ENCODE results near the gene ZNF319. TPM values are rescaled to one million over a fixed set of nuclear protein-coding genes. Genes with fewer than 3 reads are reported as not detected.
"Not testable (repeated sequence)": the region's sequence is repeated elsewhere in the genome, so short reads cannot be mapped to it uniquely, and the experiment has no call there.

ZNF319 gene
- total RNA-seq, 2 experiments from 2014 or later = 4.7 to 12.7 TPM

GRCh38 chr16:57982385-57982784 lies 18.1 kb downstream of the ZNF319 start:
- Histone ChIP-seq H4K20me1 (ENCODE audit: insufficient read depth, low read length) (no peaks in the 10 kb centered on the region), H3K4me2 (ENCODE audit: low read length) (no peak overlapping the region), H3K9me3 (ENCODE audit: low read length) (no peaks in the 10 kb centered on the region), H3K4me3 (ENCODE audit: low read depth, low read length, poor library complexity, severe bottlenecking) (no peak overlapping the region), H3K4me1 (ENCODE audit: insufficient read depth, low read length, poor library complexity, severe bottlenecking) (peaks cover 14% of the 10 kb centered on the region), H3K36me3 (ENCODE audit: insufficient read depth, low read length) (no peaks in the 10 kb centered on the region), H3K9me2 (ENCODE audit: insufficient read depth, low read length) (no peaks in the 10 kb centered on the region), H3K79me2 (ENCODE audit: insufficient read depth, low read depth, low read length) (no peaks in the 10 kb centered on the region), H3K27ac (ENCODE audit: low read depth, low read length, poor library complexity, severe bottlenecking) (no peak overlapping the region), H2AFZ (ENCODE audit: low read length) (0 out of 2 replicates have a peak overlapping the region, but pooled peaks have one; percentile 22)
- BruUV-seq (replicated peaks) = no TSS peak
- ChIA-PET POLR2A (no interaction called here), CTCF (ENCODE audit: unreplicated experiment) (interaction anchor here (0.5 kb wide), 1 partner anchor 146 kb away, joined by 3 read pairs; no protein-coding TSS in a partner anchor)
- no peak for DNase-seq (ENCODE audit: low spot score)
- TF ChIP-seq EZH2phosphoT487 (IDR thresholded peaks at IDR 0.05; ENCODE audit: borderline replicate concordance, low read depth, low read length) (no peak), CTCF (conservative IDR thresholded peaks at IDR 0.05; ENCODE audit: low read length) (no peak)
- intact Hi-C loops (cut with micrococcal nuclease; ENCODE audit: unreplicated experiment) = no loop called here

- Histone ChIP-seq H3K79me2 (ENCODE audit: insufficient read depth, low read depth, low read length) (no peaks in the 10 kb centered on the region), H3K36me3 (ENCODE audit: insufficient read depth, low read length) (no peaks in the 10 kb centered on the region), H3K27ac (ENCODE audit: low read depth, low read length, poor library complexity, severe bottlenecking) (no peak overlapping the region), H3K4me1 (ENCODE audit: insufficient read depth, low read length, poor library complexity, severe bottlenecking) (peaks cover 14% of the 10 kb centered on the region), H2AFZ (ENCODE audit: low read length) (0 out of 2 replicates have a peak overlapping the region, but pooled peaks have one; percentile 22), H3K4me3 (ENCODE audit: low read depth, low read length, poor library complexity, severe bottlenecking) (no peak overlapping the region), H3K9me3 (ENCODE audit: low read length) (no peaks in the 10 kb centered on the region), H3K4me2 (ENCODE audit: low read length) (no peak overlapping the region), H3K9me2 (ENCODE audit: insufficient read depth, low read length) (no peaks in the 10 kb centered on the region), H4K20me1 (ENCODE audit: insufficient read depth, low read length) (no peaks in the 10 kb centered on the region)
- TF ChIP-seq EZH2phosphoT487 (IDR thresholded peaks at IDR 0.05; ENCODE audit: borderline replicate concordance, low read depth, low read length) = no peak
- no peak for TF ChIP-seq CTCF (conservative IDR thresholded peaks at IDR 0.05; ENCODE audit: low read length)
- POLR2A ChIA-PET = interaction anchor here (0.6 kb wide), 1 partner anchor 181 kb away, joined by 3 read pairs; no protein-coding TSS in a partner anchor
- intact Hi-C loops (cut with micrococcal nuclease; ENCODE audit: unreplicated experiment) = no loop called here
- BruUV-seq (replicated peaks) = no TSS peak
- CTCF ChIA-PET (ENCODE audit: unreplicated experiment) = no interaction called here
- peak; percentile 7 for DNase-seq (ENCODE audit: low spot score)
These were observed 18.8 kb downstream of the ZNF319 start for GRCh38 chr16:57981636-57982035.

- no peak for DNase-seq (ENCODE audit: low spot score)
- Histone ChIP-seq H3K27ac (ENCODE audit: low read depth, low read length, poor library complexity, severe bottlenecking) (no peak overlapping the region), H3K9me2 (ENCODE audit: insufficient read depth, low read length) (no peaks in the 10 kb centered on the region), H3K79me2 (ENCODE audit: insufficient read depth, low read depth, low read length) (no peaks in the 10 kb centered on the region), H3K9me3 (ENCODE audit: low read length) (no peaks in the 10 kb centered on the region), H3K4me1 (ENCODE audit: insufficient read depth, low read length, poor library complexity, severe bottlenecking) (peaks cover 14% of the 10 kb centered on the region), H4K20me1 (ENCODE audit: insufficient read depth, low read length) (no peaks in the 10 kb centered on the region), H2AFZ (ENCODE audit: low read length) (no peak overlapping the region), H3K4me3 (ENCODE audit: low read depth, low read length, poor library complexity, severe bottlenecking) (no peak overlapping the region), H3K4me2 (ENCODE audit: low read length) (no peak overlapping the region), H3K36me3 (ENCODE audit: insufficient read depth, low read length) (no peaks in the 10 kb centered on the region)
- intact Hi-C loops (cut with micrococcal nuclease; ENCODE audit: unreplicated experiment) = no loop called here
- ChIA-PET CTCF (ENCODE audit: unreplicated experiment) (no interaction called here), POLR2A (no interaction called here)
- no TSS peak for BruUV-seq (replicated peaks)
- TF ChIP-seq CTCF (conservative IDR thresholded peaks at IDR 0.05; ENCODE audit: low read length) (no peak), EZH2phosphoT487 (IDR thresholded peaks at IDR 0.05; ENCODE audit: borderline replicate concordance, low read depth, low read length) (no peak)
These were observed 21.4 kb downstream of the ZNF319 start for GRCh38 chr16:57979006-57979585.

- H2AFZ ChIP-seq (ENCODE audit: low read length); H3K27ac ChIP-seq (ENCODE audit: low read depth, low read length, poor library complexity, severe bottlenecking); BruUV-seq (replicated peaks); H3K36me3 ChIP-seq (ENCODE audit: insufficient read depth, low read length); H3K9me3 ChIP-seq (ENCODE audit: low read length); DNase-seq (ENCODE audit: low spot score); H3K9me2 ChIP-seq (ENCODE audit: insufficient read depth, low read length); intact Hi-C loops (cut with micrococcal nuclease; ENCODE audit: unreplicated experiment); H4K20me1 ChIP-seq (ENCODE audit: insufficient read depth, low read length); H3K4me2 ChIP-seq (ENCODE audit: low read length); H3K79me2 ChIP-seq (ENCODE audit: insufficient read depth, low read depth, low read length); H3K4me3 ChIP-seq (ENCODE audit: low read depth, low read length, poor library complexity, severe bottlenecking); POLR2A ChIA-PET: not testable (repeated sequence)
- peaks cover 13% of the 10 kb centered on the region for H3K4me1 ChIP-seq (ENCODE audit: insufficient read depth, low read length, poor library complexity, severe bottlenecking)
- CTCF ChIA-PET (ENCODE audit: unreplicated experiment) = interaction anchor here (0.6 kb wide), 1 partner anchor 1921 kb away, joined by 3 read pairs; no protein-coding TSS in a partner anchor
These were observed 22.4 kb downstream of the ZNF319 start for GRCh38 chr16:57978070-57978465.

Data from OCI-LY7 (cell line).